K562 (cell line): Measurements from ENCODE around the gene ZNF628. TPM values are rescaled to one million over a fixed set of nuclear protein-coding genes. Genes with fewer than 3 reads are reported as not detected.

Source experiments
- ATF4 ChIP-seq: fragments of 450-650 bp; formaldehyde crosslinking; IDR thresholded peaks from 2 replicates; pipeline ENCODE4 v1.4.0; 2022; ENCODE audit warnings: mild to moderate bottlenecking, moderate library complexity
- BRF2 ChIP-seq: IDR thresholded peaks from 3 replicates; pipeline ENCODE4 v1.6.1; 2011; ENCODE audit warnings: borderline replicate concordance, mild to moderate bottlenecking; ENCODE audit not compliant: insufficient read length, insufficient read depth
- CBX1 ChIP-seq: sonication (generic); IDR thresholded peaks from 2 replicates; pipeline ENCODE4 v1.6.1; 2016; ENCODE audit warnings: antibody characterized with exemption, low read depth, mild to moderate bottlenecking
- CHD1 ChIP-seq: fragments of 200-600 bp; sonication (generic); IDR thresholded peaks from one replicate; pipeline ENCODE4 v1.6.1; 2012; ENCODE audit warnings: mild to moderate bottlenecking, moderate library complexity, low read length, inconsistent platforms
- EHMT2 ChIP-seq: fragments of 450-650 bp; IDR thresholded peaks from 2 replicates; pipeline ENCODE4 v1.6.1; 2018; ENCODE audit warnings: antibody characterized with exemption
- EP400 ChIP-seq: fragments of 450-650 bp; IDR thresholded peaks from 2 replicates; pipeline ENCODE4 v1.6.1; 2017; ENCODE audit warnings: antibody characterized with exemption, mild to moderate bottlenecking, moderate library complexity
- HIVEP1 ChIP-seq: fragments of 250-450 bp; sonication (Bioruptor Pico); IDR thresholded peaks from 2 replicates; pipeline ENCODE4 v1.4.0; 2020; ENCODE audit warnings: mild to moderate bottlenecking
- HMG20A ChIP-seq: fragments of 450-650 bp; formaldehyde crosslinking; conservative IDR thresholded peaks from 2 replicates; pipeline ENCODE4 v1.4.0; 2020; ENCODE audit warnings: mild to moderate bottlenecking, mixed read lengths
- LCOR ChIP-seq: sonication (generic); formaldehyde crosslinking; IDR thresholded peaks from 2 replicates; pipeline ENCODE4 v1.8.0; 2022; ENCODE audit warnings: mild to moderate bottlenecking, missing genetic modification reagents
- POLR3G ChIP-seq: IDR thresholded peaks from 2 replicates; pipeline ENCODE4 v1.6.1; 2011; ENCODE audit not compliant: insufficient read length, insufficient replicate concordance; ENCODE audit errors: extremely low read depth
- SMARCA4 ChIP-seq: fragments of 450-650 bp; IDR thresholded peaks from 2 replicates; pipeline ENCODE4 v1.6.1; 2016
- SMARCB1 ChIP-seq: IDR thresholded peaks from 2 replicates; pipeline ENCODE4 v1.6.1; 2011; ENCODE audit warnings: improper control_type of control experiment, low read depth; ENCODE audit not compliant: insufficient read length
- STAT5B ChIP-seq: fragments of 250-450 bp; sonication (Bioruptor Pico); IDR thresholded peaks from 2 replicates; pipeline ENCODE4 v1.8.0; 2021; ENCODE audit warnings: mild to moderate bottlenecking, inconsistent platforms
- U2AF2 ChIP-seq: fragments of 200-400 bp; formaldehyde crosslinking; optimal IDR thresholded peaks from 2 replicates; pipeline ENCODE3; 2017; ENCODE audit warnings: low read depth, mild to moderate bottlenecking, low read length
- ZBTB2 ChIP-seq: fragments of 450-650 bp; IDR thresholded peaks from 2 replicates; pipeline ENCODE4 v1.6.1; 2016; ENCODE audit warnings: antibody characterized with exemption
- ZBTB26 ChIP-seq: fragments of 450-650 bp; formaldehyde crosslinking; IDR thresholded peaks from 2 replicates; pipeline ENCODE4 v1.4.0; 2022; ENCODE audit warnings: missing genetic modification characterization
- ZKSCAN3 ChIP-seq: fragments of 250-450 bp; sonication (Bioruptor Pico); IDR thresholded peaks from 2 replicates; pipeline ENCODE4 v1.4.0; 2020
- ZNF217 ChIP-seq: sonication (generic); formaldehyde crosslinking; IDR thresholded peaks from 2 replicates; pipeline ENCODE4 v1.8.0; 2022; ENCODE audit warnings: mild to moderate bottlenecking, missing genetic modification reagents
- ZNF263 ChIP-seq: sonication (generic); formaldehyde crosslinking; IDR thresholded peaks from 2 replicates; pipeline ENCODE4 v1.8.0; 2022; ENCODE audit warnings: mild to moderate bottlenecking, missing genetic modification reagents, borderline replicate concordance
- ZNF311 ChIP-seq: fragments of 250-450 bp; sonication (Bioruptor Pico); IDR thresholded peaks from 2 replicates; pipeline ENCODE4 v1.4.0; 2020; ENCODE audit warnings: mild to moderate bottlenecking, moderate library complexity
- ZNF436 ChIP-seq: fragments of 250-450, 450-650 bp; sonication (Bioruptor Pico); formaldehyde crosslinking; IDR thresholded peaks from 2 replicates; pipeline ENCODE4 v1.7.0; 2020; ENCODE audit warnings: mild to moderate bottlenecking
- ZNF589 ChIP-seq: fragments of 200-800 bp; sonication (Bioruptor generic); IDR thresholded peaks from 2 replicates; pipeline ENCODE4 v1.6.1; 2016; ENCODE audit warnings: low read depth, missing genetic modification characterization, missing compliant biosample characterization
- ZNF639 ChIP-seq, 2 experiments: fragments of 200-800 bp in 1 of 2; sonication (Bioruptor generic) in 1 of 2; sonication (generic) in 1 of 2; formaldehyde crosslinking in 1 of 2; IDR thresholded peaks in 1 of 2; conservative IDR thresholded peaks in 1 of 2; 2 replicates each; pipeline versions ENCODE4 v1.5.0 to v1.6.1; 2016 to 2020; ENCODE audit warnings: missing compliant biosample characterization in 1 of 2, missing genetic modification characterization in 1 of 2, missing genetic modification reagents in 1 of 2
- polyA plus RNA-seq, 8 experiments: library from polyadenylated mRNA; depleted of rRNA in 4 of 8; stranded (reverse) in 5 of 8; unstranded in 3 of 8; fragments of >200 nt; fragmentation: Nextera tagmentation in 2 of 8; fragmentation: Illumina TruSeq in 1 of 8; extraction: Ambion mirVana in 2 of 8; extraction: Trizol in 1 of 8; gene quantifications; 2 replicates each; pipeline versions ENCODE4 v1.2.1 to v1.2.3, GENCODE V29; 2011 to 2014; ENCODE audit warnings: inconsistent platforms in 1 of 8, missing spikeins in 1 of 8
- total RNA-seq, 7 experiments: library from RNA; depleted of rRNA in 6 of 7; stranded (reverse); fragments of >200 nt in 6 of 7; fragmentation: Illumina TruSeq in 2 of 7; extraction: Trizol in 2 of 7; gene quantifications; 2 replicates each; pipeline versions ENCODE4 v1.2.1 to v1.2.3, GENCODE V29; 2011 to 2021; ENCODE audit warnings: low replicate concordance in 1 of 7

The ZNF628 gene
- total and polyA plus RNA-seq, 9 of the 15 experiments (the other 6 are each of a cell fraction or from before 2014, with no cell fraction given), result 0.13 to 13.6 (median 2.2) TPM; not detected in 3

- TF ChIP-seq ATF4 (CRISPR knock-in tag) (no peak), BRF2 (no peak), ZNF589 (no peak), LCOR (CRISPR knock-in tag) (peak; percentile 99), ZKSCAN3 (CRISPR knock-in tag) (no peak), ZBTB2 (peak; percentile 95), CBX1 (no peak; the same call in 1 of the 2 replicates), ZNF217 (CRISPR knock-in tag) (peak; percentile 98), POLR3G (no peak), HIVEP1 (no peak), ZNF311 (CRISPR knock-in tag) (no peak), ZBTB26 (CRISPR knock-in tag) (no peak), STAT5B (CRISPR knock-in tag) (no peak), ZNF263 (CRISPR knock-in tag) (peak; percentile 89), U2AF2 (no peak), EHMT2 (no peak), ZNF639 (CRISPR knock-in tag; conservative IDR thresholded peaks at IDR 0.05 in 1 of 2, IDR thresholded peaks at IDR 0.05 in 1 of 2) (0 out of 4 replicates have a peak, but pooled peaks of 1 of the 2 experiments have one; percentile 59), SMARCA4 (no peak), SMARCB1 (no peak), HMG20A (no peak), EP400 (peak; percentile 87), CHD1 (no peak), ZNF436 (no peak)
These were observed 27.3 kb downstream of the ZNF628 start (continued) for GRCh38 chr19:55503502-55504251.
